GM20431 (cell line): ENCODE data around the gene PYGL.

Experiments used
- in situ Hi-C: fragments of 300-500 bp; cut with MseI, MboI; formaldehyde crosslinking; loops from one replicate; pipeline ENCODE4 v1.15.0; 2020; ENCODE audit warnings: low sequenced_read_pairs; ENCODE audit not compliant: unreplicated experiment

PYGL gene

DNA sequence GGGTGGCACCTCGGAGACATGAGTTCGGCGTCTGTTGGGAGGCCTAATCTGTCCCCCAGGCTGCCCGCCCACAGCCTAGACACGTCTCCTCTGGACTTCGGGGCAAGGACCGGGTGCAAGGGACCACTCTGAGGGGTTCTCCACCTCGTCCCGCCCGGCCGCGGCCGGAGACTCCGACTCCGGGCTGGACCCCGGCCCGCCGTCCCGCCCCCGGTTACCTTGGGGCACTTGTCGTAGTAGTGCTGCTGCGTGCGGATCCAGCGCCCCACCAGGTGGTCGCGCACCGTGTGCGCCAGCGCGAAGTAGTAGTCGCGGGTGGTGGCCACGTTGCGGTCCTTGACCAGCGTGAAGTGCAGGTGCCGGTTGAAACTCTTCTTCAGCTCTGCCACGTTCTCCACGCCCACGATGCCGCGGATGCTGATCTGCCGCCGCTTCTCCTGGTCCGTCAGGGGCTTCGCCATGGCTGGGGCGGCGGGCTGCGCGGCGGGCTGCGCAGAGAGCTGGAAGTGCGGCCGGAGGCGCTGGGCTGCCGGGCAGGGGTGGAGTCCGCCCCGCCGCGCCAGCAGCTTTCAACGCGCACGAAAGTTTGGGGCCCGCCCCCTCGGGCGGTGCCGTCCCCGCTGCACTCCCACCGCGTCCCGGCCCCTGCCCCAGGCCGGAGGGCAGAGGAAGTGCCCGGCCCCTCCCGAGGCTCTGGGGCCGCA is at the start of gene PYGL:
Gene PYGL (minus strand): TSS at position 541 of the 704 bp plus-strand sequence. CDS start 80 bp downstream, at position 461.
- in situ Hi-C loops: no loop called here

DNA sequence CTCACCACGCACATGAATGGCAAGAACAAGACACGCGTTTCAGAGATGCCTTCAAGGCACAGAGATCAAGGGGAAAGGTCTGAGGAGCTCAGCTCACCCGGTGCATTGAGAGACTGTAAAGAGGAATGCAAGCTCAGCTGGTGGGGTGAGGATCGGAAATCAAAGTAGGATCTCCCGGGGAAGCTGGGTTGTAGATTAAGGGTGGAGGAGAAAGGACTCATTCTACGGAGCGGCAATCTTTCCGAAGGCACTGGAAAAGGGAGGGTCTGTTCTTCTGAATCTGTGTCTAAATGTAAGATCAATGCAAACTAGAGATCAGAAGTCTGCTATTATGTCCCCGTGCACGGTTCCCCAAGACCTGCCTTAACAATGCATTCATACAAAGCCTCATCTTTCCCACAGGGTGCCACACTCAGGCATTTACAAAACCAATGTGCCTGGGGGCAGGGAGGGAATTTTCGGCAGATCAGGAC is 41.6 kb upstream of the PYGL start:
- in situ Hi-C loops: no loop called here

DNA sequence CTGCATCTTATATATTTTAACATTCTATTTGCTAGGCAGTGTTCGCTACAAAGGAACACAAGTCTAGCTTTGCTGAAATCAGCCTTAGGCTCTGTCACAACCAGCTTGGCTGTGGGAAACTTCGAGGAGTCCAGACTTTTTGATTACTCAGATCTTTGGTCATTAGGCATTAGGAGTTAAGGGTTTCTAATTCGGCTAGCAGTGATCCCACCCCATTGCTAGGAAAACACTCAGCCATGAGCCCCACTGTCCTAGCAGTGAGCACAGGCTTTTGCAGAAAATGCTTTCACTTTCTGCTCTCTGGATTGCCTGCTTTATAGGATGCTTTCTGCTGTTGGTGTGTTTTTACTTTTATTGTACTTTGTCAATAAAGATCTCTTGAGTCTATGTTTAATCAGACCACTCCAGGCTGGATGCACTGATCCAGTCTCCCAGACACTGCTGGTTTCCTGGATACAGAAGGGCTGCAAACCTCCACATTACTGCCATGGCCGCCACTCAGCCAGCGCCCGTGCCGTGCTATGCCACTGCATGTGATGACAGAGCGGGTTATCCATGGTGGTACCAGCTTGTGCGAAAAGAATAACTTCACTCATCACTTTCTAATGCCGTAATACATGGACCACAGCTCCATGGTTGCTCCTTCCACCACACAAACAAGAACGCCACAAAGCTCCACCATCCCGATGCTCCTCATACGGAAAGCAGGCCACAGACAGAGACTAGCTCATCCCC is 41.0 kb upstream of the PYGL start:
- in situ Hi-C loops: no loop called here

DNA sequence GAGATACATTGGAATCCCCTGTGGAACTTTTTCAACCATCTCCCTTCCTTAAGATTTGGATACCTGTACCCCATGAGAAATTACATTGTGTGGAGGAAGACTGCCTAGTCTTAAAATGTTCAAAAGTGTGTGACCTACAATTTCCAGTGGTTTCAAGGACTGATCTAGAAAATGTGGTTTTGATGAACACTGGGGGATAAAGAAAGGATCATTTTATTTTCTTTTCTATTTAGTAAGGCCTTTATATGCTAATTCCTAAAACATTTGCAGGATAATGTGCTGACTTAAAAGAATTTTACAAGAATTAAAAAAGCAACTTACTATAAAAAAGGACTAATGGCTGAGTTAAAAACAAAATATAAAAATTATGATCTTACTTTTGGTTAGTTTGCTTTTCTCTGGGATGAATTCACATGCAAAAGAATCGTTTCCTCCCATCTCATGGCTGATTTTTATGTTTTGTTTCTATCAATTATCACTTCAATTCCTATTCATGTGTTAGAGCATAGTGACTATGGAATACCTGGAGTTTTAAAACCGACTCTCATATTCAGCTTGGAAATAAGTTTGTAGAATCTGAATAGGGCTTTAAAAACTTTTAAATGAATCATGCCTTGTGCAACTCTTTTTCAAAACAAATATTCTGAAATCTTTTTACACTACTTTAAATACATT is 39.9 kb upstream of the PYGL start:
- in situ Hi-C loops: no loop called here

DNA sequence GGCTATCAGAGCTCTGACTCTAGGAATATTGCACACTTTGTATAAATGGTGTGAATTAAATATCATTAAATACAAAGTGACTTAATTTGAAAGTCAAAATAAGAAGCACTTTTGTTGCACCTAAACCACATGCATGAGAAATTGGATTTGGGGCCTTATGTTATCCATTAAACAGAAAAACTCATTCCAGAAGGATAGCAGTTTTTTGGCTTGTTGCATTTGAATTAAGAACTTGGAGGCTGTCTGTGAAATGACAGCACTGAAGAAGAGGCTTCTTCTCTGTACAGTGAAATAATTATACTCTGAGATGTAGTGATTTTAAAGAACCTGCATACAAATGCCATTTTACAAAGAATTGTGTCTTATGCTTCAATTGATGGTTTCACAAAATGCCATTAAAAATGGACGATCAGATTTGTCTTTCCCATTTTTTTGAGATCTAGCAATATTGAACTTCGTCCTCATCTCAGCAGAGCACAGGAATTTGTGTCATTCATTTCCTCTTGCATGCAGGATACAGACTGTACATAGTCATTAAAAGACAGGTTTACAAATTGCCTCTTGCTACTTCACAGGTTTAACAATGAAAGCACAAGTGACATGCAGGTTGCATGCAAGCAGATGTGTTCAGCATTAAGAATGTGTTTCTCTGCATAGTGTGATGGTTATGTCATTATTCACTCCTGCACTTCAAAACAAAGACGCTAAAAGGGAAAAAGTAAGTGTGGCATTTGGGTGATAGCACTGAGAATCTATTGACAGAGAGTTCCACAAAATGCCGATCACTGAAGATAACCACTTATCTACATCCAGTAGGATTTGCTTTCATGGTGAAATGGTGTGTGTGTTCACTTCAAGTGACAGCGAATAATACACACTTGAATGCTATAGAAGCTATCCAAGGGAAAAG is 35.9 kb upstream of the PYGL start:
- in situ Hi-C loops: no loop called here

DNA sequence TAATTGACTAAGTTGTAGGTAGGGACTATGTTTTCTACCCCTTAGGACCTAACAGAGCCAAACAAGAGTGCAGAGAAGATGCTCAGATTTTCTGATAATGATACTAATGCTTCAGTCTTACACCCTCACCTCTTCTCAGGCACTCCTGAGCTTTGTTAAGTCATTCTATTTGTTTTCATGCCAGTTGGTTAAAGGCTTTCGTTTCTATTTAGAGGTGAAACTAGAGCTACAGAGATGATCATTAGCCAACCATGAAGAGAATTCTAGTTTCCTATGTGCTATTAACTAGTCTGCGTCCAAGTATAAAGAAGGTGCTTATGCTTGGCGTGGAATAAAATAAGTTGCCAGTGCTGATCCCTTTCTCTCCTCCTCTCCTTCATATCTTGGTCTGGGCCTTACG is 34.6 kb upstream of the PYGL start:
- in situ Hi-C loops: no loop called here

DNA sequence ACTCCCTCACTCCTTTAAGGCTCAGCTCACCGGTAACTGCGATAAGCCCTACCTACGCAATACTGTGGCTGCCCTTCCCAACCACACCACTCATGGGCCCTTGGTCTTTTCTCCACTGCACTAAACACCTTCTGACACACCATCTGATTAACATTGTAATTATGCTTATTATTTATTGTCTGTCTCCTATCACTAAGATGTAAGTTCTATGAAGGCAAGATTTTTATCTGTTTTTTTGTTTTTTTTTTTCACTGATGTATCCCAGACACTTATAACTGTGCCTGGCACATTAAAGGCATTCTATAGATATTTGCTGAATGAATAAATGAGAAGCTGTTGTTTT is 34.2 kb upstream of the PYGL start:
- in situ Hi-C loops: no loop called here

DNA sequence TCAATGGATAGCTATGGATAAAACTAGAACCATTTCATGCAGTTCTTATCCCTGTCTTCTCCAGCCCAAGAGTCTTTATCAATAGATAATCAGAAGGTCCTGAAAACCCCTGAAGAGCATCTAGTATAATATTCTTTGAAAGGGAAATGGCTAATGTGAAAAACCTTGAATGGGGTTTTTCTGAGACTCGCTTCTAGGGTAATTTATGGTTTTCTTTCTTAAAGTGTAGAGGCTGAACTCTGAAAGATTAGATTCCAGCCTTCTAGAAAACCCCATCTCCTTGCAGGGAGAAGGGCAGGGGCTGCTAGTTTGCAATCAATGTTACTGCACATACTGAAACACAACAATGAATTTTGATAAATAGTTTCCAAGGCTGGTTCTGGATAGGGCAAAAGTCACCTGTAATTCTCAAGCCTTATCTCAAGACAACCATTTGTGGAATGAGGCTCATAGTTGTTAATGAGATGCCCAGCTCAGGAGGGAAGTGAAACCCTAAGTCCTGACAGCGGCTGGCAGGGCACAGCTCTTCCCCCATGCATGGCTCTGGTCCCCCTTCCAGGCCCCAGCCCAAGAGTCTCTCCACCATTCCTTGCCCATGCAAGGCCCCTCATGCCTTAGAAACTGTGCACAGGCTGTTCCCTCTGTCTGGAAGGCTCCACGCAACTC is 33.7 kb upstream of the PYGL start:
- in situ Hi-C loops: no loop called here

DNA sequence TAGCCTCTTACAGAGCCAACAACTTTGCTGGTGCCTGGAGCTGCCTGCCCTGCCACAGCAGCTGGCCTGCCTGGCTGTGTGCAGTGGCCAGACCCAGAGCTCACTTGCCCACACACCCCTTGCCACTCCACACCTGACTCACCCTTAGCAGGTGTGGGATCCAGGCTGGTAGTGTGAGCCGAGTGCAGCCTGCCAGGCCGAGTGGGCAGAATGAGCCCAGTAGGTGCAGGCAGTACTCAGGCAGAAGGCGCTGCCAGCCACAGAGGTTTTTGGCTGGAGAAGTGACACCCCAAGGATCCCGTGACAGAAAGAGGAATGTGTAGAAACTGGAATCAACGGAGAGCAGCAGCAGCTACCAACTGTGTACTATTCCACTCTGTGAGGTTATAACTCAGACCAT is 29.8 kb upstream of the PYGL start:
- in situ Hi-C loops: loop anchor here (25.0 kb wide), 1 partner anchor 263 kb away; the partner anchor contains the start of gene TMX1

DNA sequence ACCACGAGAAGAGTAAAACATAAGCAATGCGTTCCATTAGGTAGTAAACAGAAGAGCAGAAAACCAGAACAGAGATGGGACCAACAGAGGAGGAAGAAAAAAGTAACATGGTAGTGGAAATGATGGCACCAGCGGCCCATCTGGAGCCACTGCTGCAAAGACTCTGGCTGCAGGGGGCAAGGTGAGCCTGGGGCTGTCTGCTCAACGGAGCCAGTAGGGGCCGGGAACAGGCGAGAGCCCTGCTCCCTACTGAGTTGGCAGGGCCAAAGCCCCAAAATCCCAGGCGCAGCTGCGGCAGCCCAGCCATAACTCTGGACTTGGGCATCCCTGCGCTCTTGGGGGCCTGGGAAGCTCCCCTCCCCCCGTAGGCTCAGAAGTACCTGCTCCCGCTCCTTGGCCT is 28.5 kb upstream of the PYGL start:
- in situ Hi-C loops: loop anchor here (25.0 kb wide), 1 partner anchor 265 kb away; the partner anchor contains the start of gene TMX1

DNA sequence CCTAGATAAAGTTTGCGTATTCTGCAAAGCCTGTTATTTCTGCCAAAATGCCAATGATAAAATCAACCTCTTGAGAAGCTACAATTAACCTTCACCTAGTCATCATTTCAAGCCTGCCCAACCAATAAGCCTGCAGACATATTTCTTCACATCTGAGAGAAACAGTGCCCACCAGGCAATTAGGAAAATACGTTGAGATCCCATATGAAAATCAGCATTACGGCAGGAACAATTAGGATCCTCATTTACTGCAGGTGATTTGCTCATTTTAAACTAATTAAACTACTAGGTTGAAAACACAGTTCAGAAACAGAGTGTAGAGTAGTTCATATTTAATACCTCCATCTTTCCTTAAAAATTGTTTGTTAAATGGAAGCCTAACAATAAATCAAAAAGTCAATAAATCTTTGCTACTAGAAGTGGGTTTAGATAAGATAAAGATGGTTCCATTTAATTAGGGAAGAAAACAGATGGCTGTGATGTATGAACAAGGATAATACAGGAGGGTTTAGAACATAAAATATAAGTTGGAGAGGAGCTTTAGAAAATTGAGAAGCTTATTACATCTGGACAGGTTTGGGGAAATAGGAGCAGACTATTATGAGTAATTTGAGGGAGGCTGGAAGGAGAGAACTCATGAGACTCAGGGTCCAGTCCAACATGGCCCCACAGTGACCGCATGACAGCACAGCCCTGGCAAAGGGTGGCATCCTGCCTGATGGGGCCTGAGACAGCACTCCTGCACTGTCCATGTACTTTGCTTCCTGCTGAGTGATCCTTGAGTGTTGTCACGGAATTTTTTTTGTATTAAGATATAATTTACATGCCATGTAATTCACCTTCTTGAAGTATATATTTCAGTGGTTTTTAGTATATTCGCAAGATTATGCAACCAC is 26.9 kb upstream of the PYGL start:
- in situ Hi-C loops: loop anchor here (25.0 kb wide), 1 partner anchor 266 kb away; the partner anchor contains the start of gene TMX1

DNA sequence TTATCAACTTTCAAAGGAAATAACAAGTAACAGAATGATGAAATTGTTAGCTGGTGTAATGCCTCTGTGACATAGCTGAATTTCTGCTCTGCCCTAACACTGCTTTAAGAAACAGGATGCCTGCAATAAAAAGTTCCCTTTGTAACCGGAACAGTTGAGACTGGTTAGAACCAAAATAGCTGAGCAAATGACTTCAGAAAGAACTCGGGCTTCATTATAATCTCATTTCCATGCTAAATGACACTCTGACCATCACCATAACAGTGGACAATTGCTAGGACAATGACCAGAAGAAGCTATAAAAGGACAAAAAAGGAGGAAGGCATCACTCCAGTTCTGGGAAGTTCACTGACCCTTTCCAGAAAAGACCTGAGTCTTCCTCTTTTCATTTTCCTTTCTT is 23.5 kb upstream of the PYGL start:
- in situ Hi-C loops: loop anchor here (25.0 kb wide), 1 partner anchor 270 kb away; the partner anchor contains the start of gene TMX1

DNA sequence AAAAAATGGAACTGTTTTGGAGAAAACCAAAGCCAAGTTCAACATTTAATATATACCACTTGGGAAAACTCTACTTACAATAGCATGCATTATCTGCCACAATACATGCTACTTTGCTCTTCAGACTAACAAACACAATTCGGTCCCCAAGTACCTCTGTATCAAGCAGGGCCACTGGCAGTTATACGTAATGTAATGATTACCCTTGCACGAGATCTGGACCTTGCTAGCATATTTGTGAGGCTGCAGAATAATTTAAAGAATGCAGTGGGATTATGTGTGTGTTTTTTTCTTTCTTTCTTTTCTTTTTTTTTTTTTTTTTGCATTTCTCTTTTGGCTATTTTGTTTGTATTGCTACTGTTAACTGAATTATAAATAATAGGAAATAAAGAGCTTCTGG is 22.8 kb upstream of the PYGL start:
- in situ Hi-C loops: loop anchor here (25.0 kb wide), 1 partner anchor 270 kb away; the partner anchor contains the start of gene TMX1

DNA sequence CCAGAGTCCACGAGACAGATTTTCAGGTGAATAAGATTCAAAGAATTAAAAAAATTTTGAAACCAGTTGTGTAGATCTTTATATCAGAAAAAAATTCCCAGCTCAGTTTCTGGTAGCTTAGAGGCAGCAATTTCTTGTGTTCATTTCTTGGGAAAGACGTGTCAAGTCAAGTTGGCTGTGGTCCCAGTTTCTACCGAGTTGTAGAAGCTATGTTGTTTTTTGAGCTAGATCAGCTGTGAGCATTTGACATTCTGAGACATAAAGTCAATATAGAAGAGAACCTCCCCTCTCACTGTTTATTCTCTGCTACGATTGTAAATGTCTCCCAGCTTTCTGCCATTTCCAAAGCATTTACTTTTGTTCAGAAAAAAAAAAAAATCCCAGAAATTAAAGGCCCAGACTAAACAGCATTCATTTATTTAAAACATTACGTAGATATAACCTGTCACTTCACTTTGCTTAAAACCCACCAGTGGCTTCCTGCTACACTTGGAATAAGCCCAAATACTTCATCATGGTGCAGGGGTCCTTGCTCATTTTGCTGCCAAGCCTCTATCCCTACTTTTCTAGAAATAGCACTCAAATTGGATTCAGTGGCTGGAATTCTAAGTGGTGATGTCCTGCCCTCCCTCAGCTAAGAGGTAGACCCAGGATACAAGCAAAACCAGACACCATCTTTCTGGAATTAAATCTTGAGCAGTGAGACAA is 20.6 kb upstream of the PYGL start:
- in situ Hi-C loops: loop anchor here (25.0 kb wide), 1 partner anchor 272 kb away; the partner anchor contains the start of gene TMX1

DNA sequence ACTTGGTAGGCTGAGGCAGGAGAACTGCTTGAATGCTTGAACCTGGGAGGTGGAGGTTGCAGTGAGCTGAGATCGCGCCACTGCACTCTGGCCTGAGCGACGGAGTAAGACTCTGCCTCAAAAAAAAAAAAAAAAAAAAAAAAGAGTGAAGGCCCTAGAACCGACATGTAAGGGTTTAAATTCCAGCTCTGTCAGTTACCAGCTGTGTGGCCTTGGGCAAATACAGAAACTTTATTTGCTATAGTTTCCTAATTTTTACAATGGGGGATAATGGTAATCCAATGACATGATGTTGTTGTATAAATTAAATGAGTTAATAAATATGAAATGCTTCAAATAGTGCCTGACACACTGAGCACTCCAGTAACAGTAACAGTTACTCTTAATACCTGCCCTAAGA is 19.6 kb upstream of the PYGL start:
- in situ Hi-C loops: loop anchor here (25.0 kb wide), 1 partner anchor 273 kb away; the partner anchor contains the start of gene TMX1

DNA sequence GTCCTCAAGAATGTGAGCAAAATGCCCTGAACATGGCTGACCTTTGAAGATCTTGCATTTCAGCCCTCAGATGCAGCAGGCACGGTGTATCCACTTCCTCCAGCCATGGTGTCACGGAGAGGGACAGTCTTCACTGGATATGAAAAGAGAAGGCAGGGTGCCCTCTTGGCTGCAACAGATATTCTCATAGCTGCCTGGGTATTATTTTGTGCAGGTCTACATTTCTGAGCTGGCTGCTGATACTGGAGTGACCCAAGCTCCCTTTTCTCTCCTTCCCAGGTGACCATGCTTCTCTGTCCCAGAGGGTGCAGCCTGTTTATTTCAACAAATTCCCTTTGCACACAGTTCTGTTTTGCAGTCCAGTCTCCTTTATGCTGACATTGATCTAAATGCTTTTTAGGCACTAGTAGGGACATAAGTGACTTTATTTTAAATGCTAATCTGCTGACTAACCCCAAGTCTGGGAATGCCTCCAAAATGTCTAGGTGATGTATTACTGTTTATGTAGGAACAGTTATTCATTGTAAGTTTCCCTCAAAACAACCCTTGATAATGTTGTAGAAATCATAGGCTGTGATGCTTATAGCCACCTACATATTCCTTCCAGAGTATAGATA is 17.4 kb upstream of the PYGL start:
- in situ Hi-C loops: loop anchor here (25.0 kb wide), 1 partner anchor 276 kb away; the partner anchor contains the start of gene TMX1

DNA sequence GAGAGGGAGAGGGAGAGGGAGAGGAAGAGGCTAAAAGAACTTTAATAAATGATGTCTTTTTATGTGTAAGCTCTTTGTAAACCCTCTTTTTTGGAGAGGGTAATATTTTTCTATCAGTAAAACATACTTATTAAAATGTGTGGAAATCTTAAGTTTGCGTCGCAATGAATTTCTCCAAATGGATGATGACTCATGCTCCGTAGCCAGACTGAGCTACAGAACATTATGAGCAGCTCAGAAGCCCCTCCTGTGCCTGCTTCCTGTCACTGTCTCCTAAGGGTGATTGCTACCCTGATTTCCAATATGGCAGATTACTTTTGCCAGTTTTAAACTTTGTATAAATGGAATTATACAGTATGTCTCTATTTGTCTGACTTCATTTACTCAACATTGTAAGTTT is 13.0 kb upstream of the PYGL start:
- in situ Hi-C loops: loop anchor here (25.0 kb wide), 1 partner anchor 280 kb away; the partner anchor contains the start of gene TMX1
